NCI-H1694 (cell line): ENCODE results near the gene MACROH2A1.

Source experiments
- DNase-seq: peaks from one replicate; lab custom pipeline; 2025; lab: John Stamatoyannopoulos, UW

Gene MACROH2A1

GRCh38 chr5:135396459-135397055 lies 2.5 kb downstream of the MACROH2A1 start:
- no peak for DNase-seq

- no peak for DNase-seq
Measured at GRCh38 chr5:135395866-135396265, 3.2 kb downstream of the MACROH2A1 start.

GRCh38 chr5:135395451-135395850 lies 3.6 kb downstream of the MACROH2A1 start:
- DNase-seq: no peak

GRCh38 chr5:135394095-135394494 lies 4.9 kb downstream of the MACROH2A1 start:
- DNase-seq: no peak

- no peak for DNase-seq
Measured at GRCh38 chr5:135393691-135394090, 5.3 kb downstream of the MACROH2A1 start.

- no peak for DNase-seq
Measured at GRCh38 chr5:135393229-135393628, 5.8 kb downstream of the MACROH2A1 start.

- DNase-seq: no peak
Measured at GRCh38 chr5:135392256-135392655, 6.8 kb downstream of the MACROH2A1 start.

GRCh38 chr5:135391869-135392255 lies 7.2 kb downstream of the MACROH2A1 start:
- DNase-seq: no peak

GRCh38 chr5:135391116-135391868 lies 7.7 kb downstream of the MACROH2A1 start:
- no peak for DNase-seq

GRCh38 chr5:135388860-135389435 lies 10.1 kb downstream of the MACROH2A1 start:
- DNase-seq: no peak

GRCh38 chr5:135387629-135387960 lies 11.4 kb downstream of the MACROH2A1 start:
- DNase-seq: no peak

- no peak for DNase-seq
Measured at GRCh38 chr5:135386886-135387628, 12.0 kb downstream of the MACROH2A1 start.

GRCh38 chr5:135386096-135386495 lies 12.9 kb downstream of the MACROH2A1 start:
- DNase-seq: no peak

GRCh38 chr5:135385576-135385975 lies 13.5 kb downstream of the MACROH2A1 start:
- no peak for DNase-seq

GRCh38 chr5:135384898-135385297 lies 14.1 kb downstream of the MACROH2A1 start:
- no peak for DNase-seq

GRCh38 chr5:135383803-135384495 lies 15.1 kb downstream of the MACROH2A1 start:
- no peak for DNase-seq

- DNase-seq: no peak
Measured at GRCh38 chr5:135382981-135383380, 16.1 kb downstream of the MACROH2A1 start.

GRCh38 chr5:135382106-135382790 lies 16.8 kb downstream of the MACROH2A1 start:
- DNase-seq: no peak

- DNase-seq: no peak
Measured at GRCh38 chr5:135379046-135379654, 19.9 kb downstream of the MACROH2A1 start.

GRCh38 chr5:135377751-135378680 lies 21.0 kb downstream of the MACROH2A1 start:
- DNase-seq: no peak
